Measurements from ENCODE around the gene SRP9. TPM values are rescaled to one million over a fixed set of nuclear protein-coding genes. Genes with fewer than 3 reads are reported as not detected.
A peak's percentile ranks its signal among the peaks of the same experiment; 100 is the strongest.
"Not testable (repeated sequence)": the region's sequence is repeated elsewhere in the genome, so short reads cannot be mapped to it uniquely, and the experiment has no call there.

The SRP9 gene
- total and polyA plus RNA-seq, 4 donors, result 128 to 390 (median 160) TPM

GRCh38 chr1:225750875-225751824 is 26.5 kb upstream of the SRP9 start:
- H3K36me3 ChIP-seq (ENCODE audit: control insufficient read depth in 1 of 2, insufficient read depth in 2 of 2, low read length in 1 of 2), result no peaks in the 10 kb centered on the region
- no peak overlapping the region for H3K27ac ChIP-seq (ENCODE audit: low read depth in 1 of 2, low read length in 2 of 2)
- WGBS, 2 donors, result 85% methylated on average over 11 of the region's 11 CpGs
- intact Hi-C loops (cut with DNase I), result no loop called here
- H3K27me3 ChIP-seq (ENCODE audit: control insufficient read depth in 1 of 2, insufficient read depth in 2 of 2, low read length in 1 of 2), result no peaks in the 10 kb centered on the region
- H3K4me1 ChIP-seq (ENCODE audit: control insufficient read depth in 1 of 2, insufficient read depth in 2 of 2, low read length in 2 of 2), result peaks cover 0 to 4% of the 10 kb centered on the region in 2 donors
- ATAC-seq (ENCODE audit: low FRiP score), result no peak
- DNase-seq, result no peak
- no peak overlapping the region for H3K4me3 ChIP-seq (ENCODE audit: low read length in 2 of 2)
- H3K9me3 ChIP-seq (ENCODE audit: control insufficient read depth, low read length), result no peaks in the 10 kb centered on the region

GRCh38 chr1:225752245-225752644 is 25.4 kb upstream of the SRP9 start:
- DNase-seq, result no peak
- H3K36me3 ChIP-seq (ENCODE audit: control insufficient read depth in 1 of 2, insufficient read depth in 2 of 2, low read length in 1 of 2), result no peaks in the 10 kb centered on the region
- no peak for ATAC-seq (ENCODE audit: low FRiP score)
- H3K27me3 ChIP-seq (ENCODE audit: control insufficient read depth in 1 of 2, insufficient read depth in 2 of 2, low read length in 1 of 2), result no peaks in the 10 kb centered on the region
- H3K27ac ChIP-seq (ENCODE audit: low read depth in 1 of 2, low read length in 2 of 2), result no peak overlapping the region
- H3K4me1 ChIP-seq (ENCODE audit: control insufficient read depth in 1 of 2, insufficient read depth in 2 of 2, low read length in 2 of 2), result peaks cover 0 to 4% of the 10 kb centered on the region in 2 donors
- H3K4me3 ChIP-seq (ENCODE audit: low read length in 2 of 2), result no peak overlapping the region
- 93% methylated on average over 1 of the region's 1 CpG for WGBS, 2 donors
- no peaks in the 10 kb centered on the region for H3K9me3 ChIP-seq (ENCODE audit: control insufficient read depth, low read length)
- intact Hi-C loops (cut with DNase I), result no loop called here

- peak overlapping the region in 1 of 2 donors; percentile 52 for H3K27ac ChIP-seq (ENCODE audit: low read depth in 1 of 2, low read length in 2 of 2)
- ATAC-seq (ENCODE audit: low FRiP score), result peak; percentile 65
- H3K36me3 ChIP-seq (ENCODE audit: control insufficient read depth in 1 of 2, insufficient read depth in 2 of 2, low read length in 1 of 2), result no peaks in the 10 kb centered on the region
- H3K4me1 ChIP-seq (ENCODE audit: control insufficient read depth in 1 of 2, insufficient read depth in 2 of 2, low read length in 2 of 2), result peaks cover 0 to 4% of the 10 kb centered on the region in 2 donors
- no peak overlapping the region for H3K4me3 ChIP-seq (ENCODE audit: low read length in 2 of 2)
- H3K9me3 ChIP-seq (ENCODE audit: control insufficient read depth, low read length), result no peaks in the 10 kb centered on the region
- no peak for DNase-seq
- H3K27me3 ChIP-seq (ENCODE audit: control insufficient read depth in 1 of 2, insufficient read depth in 2 of 2, low read length in 1 of 2), result no peaks in the 10 kb centered on the region
- intact Hi-C loops (cut with DNase I), result no loop called here
- 15 to 20% methylated on average over 10 of the region's 10 CpGs for WGBS, 2 donors
These were observed 22.5 kb upstream of the SRP9 start for GRCh38 chr1:225754940-225755641.

GRCh38 chr1:225755671-225756319 is 21.8 kb upstream of the SRP9 start:
- WGBS, 2 donors, result 43 to 53% methylated on average over 9 of the region's 9 CpGs
- ATAC-seq (ENCODE audit: low FRiP score) (no peak), DNase-seq (no peak)
- intact Hi-C loops (cut with DNase I), result no loop called here
- H3K9me3 ChIP-seq (ENCODE audit: control insufficient read depth, low read length), result no peaks in the 10 kb centered on the region
- no peaks in the 10 kb centered on the region for H3K27me3 ChIP-seq (ENCODE audit: control insufficient read depth in 1 of 2, insufficient read depth in 2 of 2, low read length in 1 of 2)
- no peaks in the 10 kb centered on the region for H3K36me3 ChIP-seq (ENCODE audit: control insufficient read depth in 1 of 2, insufficient read depth in 2 of 2, low read length in 1 of 2)
- H3K4me3 ChIP-seq (ENCODE audit: low read length in 2 of 2), result no peak overlapping the region
- peak overlapping the region in 1 of 2 donors; percentile 52 for H3K27ac ChIP-seq (ENCODE audit: low read depth in 1 of 2, low read length in 2 of 2)
- H3K4me1 ChIP-seq (ENCODE audit: control insufficient read depth in 1 of 2, insufficient read depth in 2 of 2, low read length in 2 of 2), result peaks cover 0 to 4% of the 10 kb centered on the region in 2 donors

GRCh38 chr1:225757927-225758656 is 19.5 kb upstream of the SRP9 start:
- no peak overlapping the region for H3K27ac ChIP-seq (ENCODE audit: low read depth in 1 of 2, low read length in 2 of 2)
- DNase-seq (no peak), ATAC-seq (ENCODE audit: low FRiP score) (no peak)
- H3K36me3 ChIP-seq (ENCODE audit: control insufficient read depth in 1 of 2, insufficient read depth in 2 of 2, low read length in 1 of 2), result no peaks in the 10 kb centered on the region
- peaks cover 0 to 4% of the 10 kb centered on the region in 2 donors for H3K4me1 ChIP-seq (ENCODE audit: control insufficient read depth in 1 of 2, insufficient read depth in 2 of 2, low read length in 2 of 2)
- H3K4me3 ChIP-seq (ENCODE audit: low read length in 2 of 2), result no peak overlapping the region
- intact Hi-C loops (cut with DNase I), result no loop called here
- H3K9me3 ChIP-seq (ENCODE audit: control insufficient read depth, low read length), result no peaks in the 10 kb centered on the region
- 78 to 79% methylated on average over 10 of the region's 10 CpGs for WGBS, 2 donors
- no peaks in the 10 kb centered on the region for H3K27me3 ChIP-seq (ENCODE audit: control insufficient read depth in 1 of 2, insufficient read depth in 2 of 2, low read length in 1 of 2)

GRCh38 chr1:225759972-225760371 is 17.7 kb upstream of the SRP9 start:
- WGBS, 2 donors, result 95% methylated on average over 5 of the region's 5 CpGs
- H3K4me1 ChIP-seq (ENCODE audit: control insufficient read depth in 1 of 2, insufficient read depth in 2 of 2, low read length in 2 of 2); H3K9me3 ChIP-seq (ENCODE audit: control insufficient read depth, low read length); DNase-seq; H3K36me3 ChIP-seq (ENCODE audit: control insufficient read depth in 1 of 2, insufficient read depth in 2 of 2, low read length in 1 of 2); H3K4me3 ChIP-seq (ENCODE audit: low read length in 2 of 2); H3K27ac ChIP-seq (ENCODE audit: low read depth in 1 of 2, low read length in 2 of 2); ATAC-seq (ENCODE audit: low FRiP score); H3K27me3 ChIP-seq (ENCODE audit: control insufficient read depth in 1 of 2, insufficient read depth in 2 of 2, low read length in 1 of 2): not testable (repeated sequence)
- intact Hi-C loops (cut with DNase I), result loop anchor here (5.0 to 10.0 kb wide), 2 partner anchors 58 to 65 kb away; no protein-coding TSS in a partner anchor

- no peak overlapping the region for H3K4me3 ChIP-seq (ENCODE audit: low read length in 2 of 2)
- H3K36me3 ChIP-seq (ENCODE audit: control insufficient read depth in 1 of 2, insufficient read depth in 2 of 2, low read length in 1 of 2), result no peaks in the 10 kb centered on the region
- ATAC-seq (ENCODE audit: low FRiP score), result no peak
- H3K4me1 ChIP-seq (ENCODE audit: control insufficient read depth in 1 of 2, insufficient read depth in 2 of 2, low read length in 2 of 2), result peaks cover 0 to 4% of the 10 kb centered on the region in 2 donors
- H3K27me3 ChIP-seq (ENCODE audit: control insufficient read depth in 1 of 2, insufficient read depth in 2 of 2, low read length in 1 of 2), result no peaks in the 10 kb centered on the region
- H3K27ac ChIP-seq (ENCODE audit: low read depth in 1 of 2, low read length in 2 of 2), result no peak overlapping the region
- intact Hi-C loops (cut with DNase I), result loop anchor here (5.0 to 10.0 kb wide), 2 partner anchors 58 to 66 kb away; no protein-coding TSS in a partner anchor
- WGBS, 2 donors, result 95 to 96% methylated on average over 6 of the region's 6 CpGs
- no peaks in the 10 kb centered on the region for H3K9me3 ChIP-seq (ENCODE audit: control insufficient read depth, low read length)
- DNase-seq, result no peak
These were observed 17.1 kb upstream of the SRP9 start for GRCh38 chr1:225760531-225760930.

GRCh38 chr1:225761395-225761794 is 16.2 kb upstream of the SRP9 start:
- H3K27ac ChIP-seq (ENCODE audit: low read depth in 1 of 2, low read length in 2 of 2); H3K4me1 ChIP-seq (ENCODE audit: control insufficient read depth in 1 of 2, insufficient read depth in 2 of 2, low read length in 2 of 2); H3K9me3 ChIP-seq (ENCODE audit: control insufficient read depth, low read length); DNase-seq; H3K27me3 ChIP-seq (ENCODE audit: control insufficient read depth in 1 of 2, insufficient read depth in 2 of 2, low read length in 1 of 2); H3K36me3 ChIP-seq (ENCODE audit: control insufficient read depth in 1 of 2, insufficient read depth in 2 of 2, low read length in 1 of 2); ATAC-seq (ENCODE audit: low FRiP score); H3K4me3 ChIP-seq (ENCODE audit: low read length in 2 of 2): not testable (repeated sequence)
- 93 to 95% methylated on average over 6 of the region's 6 CpGs for WGBS, 2 donors
- intact Hi-C loops (cut with DNase I), result loop anchor here (5.0 to 10.0 kb wide), 2 partner anchors 59 to 67 kb away; no protein-coding TSS in a partner anchor

Data from aorta (tissue), 5 donors.